Measurements from ENCODE around the gene HIGD2A.
A peak's percentile ranks its signal among the peaks of the same experiment; 100 is the strongest.

HIGD2A gene, protein sequence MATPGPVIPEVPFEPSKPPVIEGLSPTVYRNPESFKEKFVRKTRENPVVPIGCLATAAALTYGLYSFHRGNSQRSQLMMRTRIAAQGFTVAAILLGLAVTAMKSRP
- total RNA-seq: 26.3 to 68.7 (median 46.0) reads per million in 17 experiments

DNA sequence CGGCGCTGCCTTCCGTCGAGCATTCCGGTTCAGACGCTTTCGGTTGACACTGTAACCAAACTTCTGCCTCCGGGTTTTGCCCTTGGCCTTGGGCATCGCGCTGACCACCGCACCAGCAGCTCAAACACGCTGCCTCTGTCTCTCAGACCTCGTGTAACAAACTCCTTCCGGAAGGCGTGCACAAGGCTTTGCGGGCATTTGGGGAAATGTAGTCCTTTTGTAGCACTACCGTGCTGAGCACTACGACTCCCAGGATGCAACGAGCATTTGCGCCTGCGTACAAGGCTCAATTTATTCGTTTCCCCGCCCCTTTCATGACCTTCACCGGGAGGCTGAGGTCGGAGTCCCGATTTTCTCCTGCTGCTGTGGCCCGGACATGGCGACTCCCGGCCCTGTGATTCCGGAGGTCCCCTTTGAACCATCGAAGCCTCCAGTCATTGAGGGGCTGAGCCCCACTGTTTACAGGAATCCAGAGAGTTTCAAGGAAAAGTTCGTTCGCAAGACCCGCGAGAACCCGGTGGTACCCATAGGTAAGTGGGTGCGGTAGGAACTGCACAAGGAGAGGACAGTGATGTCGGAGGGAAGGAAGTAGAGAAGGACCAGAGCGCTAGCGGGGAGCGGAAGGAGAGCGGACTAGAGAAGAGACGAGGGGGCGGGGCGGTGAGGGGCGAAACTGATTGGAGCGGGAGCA lies at the start of gene HIGD2A, which contains the start of gene NOP16:
HIGD2A (plus strand) TSS at position 308 of the 691 bp plus-strand sequence; CDS start at position 377, 69 bp downstream.
NOP16 (minus strand) TSS at position 155 of the 691 bp plus-strand sequence; CDS start at position 96, 59 bp downstream.
- peak; percentile 98 to 99 (median 98) for DNase-seq

DNA sequence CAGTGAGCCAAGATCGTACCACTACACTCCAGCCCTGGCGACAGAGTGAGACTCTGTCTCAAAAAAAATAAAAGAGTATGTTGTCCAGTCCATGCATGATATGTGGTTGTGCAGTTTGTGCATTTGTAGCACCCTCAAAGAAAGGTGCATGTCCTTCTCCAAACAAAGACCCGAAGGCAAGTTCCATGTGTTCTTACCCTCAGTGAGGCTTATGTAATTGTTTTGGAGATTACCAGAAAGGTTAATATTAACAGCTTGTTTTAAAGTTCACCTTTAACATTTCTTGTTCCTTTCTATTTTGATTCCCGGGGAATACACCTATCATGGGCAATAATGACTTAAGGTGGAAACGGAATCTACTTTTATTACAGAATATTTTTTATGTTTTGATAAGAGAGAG lies 49.2 kb upstream of the HIGD2A start:
- DNase-seq: no peak

DNA sequence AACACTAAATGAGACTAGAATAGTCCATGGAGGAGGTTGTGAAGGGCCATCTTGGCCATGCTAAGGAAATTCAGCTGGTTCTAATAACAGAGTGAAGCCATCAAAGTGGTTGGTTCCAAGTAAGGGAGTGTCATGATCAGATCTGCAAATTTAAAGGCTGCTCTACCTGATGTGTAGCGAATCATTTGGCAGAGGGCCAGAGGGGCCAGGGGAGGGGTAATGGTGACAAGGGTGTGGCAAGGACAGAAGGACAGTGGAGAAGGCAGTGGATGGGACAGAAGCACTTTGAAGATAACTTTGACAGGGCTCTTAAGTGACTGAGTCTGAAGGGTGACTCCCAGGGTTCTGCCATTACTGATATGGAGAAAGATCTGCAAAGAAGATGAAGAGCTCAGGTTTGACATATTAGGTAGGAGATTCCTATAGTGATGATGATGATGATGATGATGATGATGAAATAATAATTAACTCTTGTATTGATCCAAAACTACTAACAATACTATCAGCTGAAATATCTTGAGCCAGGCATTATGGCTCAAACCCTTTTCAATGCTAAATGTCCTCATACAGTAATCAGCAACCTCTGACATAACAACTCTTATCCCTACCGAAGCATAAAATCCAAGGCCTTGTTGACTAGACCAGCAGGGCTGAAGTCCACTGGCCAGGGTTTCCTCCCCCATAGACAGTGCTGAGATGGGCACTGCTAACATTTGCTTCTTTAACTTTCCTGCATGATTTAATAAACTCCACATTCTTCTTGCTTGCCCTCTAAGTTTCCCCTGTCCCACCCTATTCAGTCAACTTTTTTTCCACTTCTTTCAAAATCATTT lies 47.0 kb upstream of the HIGD2A start:
- DNase-seq: no peak

DNA sequence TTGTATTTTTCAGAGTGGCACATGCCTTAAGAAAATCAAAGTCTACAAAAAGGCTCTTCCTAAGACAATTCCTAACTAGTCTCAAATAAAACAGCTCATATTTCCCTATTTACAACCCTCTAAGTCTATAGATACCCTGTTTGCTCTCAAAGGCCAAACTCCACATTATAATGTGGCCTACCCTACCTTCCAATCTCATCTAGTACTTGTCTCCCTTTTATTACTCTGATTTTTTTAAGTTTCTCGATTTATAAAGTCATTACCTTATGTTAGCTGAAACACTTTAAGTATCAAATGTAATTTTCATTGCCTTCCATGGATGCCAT lies 46.4 kb upstream of the HIGD2A start:
- no peak for DNase-seq

DNA sequence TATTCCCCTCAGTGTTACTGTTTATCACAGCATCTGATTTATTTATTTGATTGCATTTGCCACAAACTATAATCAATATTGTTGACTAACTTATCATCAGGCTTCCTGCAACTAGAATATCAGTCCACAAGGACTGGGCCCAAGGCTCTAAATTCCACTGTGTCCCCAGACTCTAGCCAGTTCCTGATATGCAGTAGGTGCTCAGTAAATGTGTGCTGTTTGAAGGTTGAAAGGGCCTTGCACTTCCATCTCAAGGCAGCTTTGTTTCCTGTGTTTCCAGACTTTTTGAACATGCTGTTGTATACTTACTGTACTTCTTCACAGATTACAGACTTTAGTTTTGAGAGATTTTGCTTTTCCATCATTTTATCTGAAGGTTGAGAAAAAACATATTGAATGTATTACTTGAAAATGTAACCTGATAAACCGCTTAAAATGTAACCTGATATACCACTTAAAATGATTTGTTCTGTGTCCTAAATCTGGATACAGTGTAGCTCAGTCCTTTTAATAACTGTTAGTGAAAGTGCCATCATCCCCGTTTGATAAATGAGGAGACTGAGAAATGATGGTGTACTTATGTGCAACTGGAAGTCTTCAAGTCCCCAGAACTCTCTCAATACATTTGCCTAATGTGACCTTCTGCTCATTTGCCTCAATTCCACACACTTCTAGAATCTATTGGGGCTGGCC lies 45.6 kb upstream of the HIGD2A start:
- DNase-seq: no peak

DNA sequence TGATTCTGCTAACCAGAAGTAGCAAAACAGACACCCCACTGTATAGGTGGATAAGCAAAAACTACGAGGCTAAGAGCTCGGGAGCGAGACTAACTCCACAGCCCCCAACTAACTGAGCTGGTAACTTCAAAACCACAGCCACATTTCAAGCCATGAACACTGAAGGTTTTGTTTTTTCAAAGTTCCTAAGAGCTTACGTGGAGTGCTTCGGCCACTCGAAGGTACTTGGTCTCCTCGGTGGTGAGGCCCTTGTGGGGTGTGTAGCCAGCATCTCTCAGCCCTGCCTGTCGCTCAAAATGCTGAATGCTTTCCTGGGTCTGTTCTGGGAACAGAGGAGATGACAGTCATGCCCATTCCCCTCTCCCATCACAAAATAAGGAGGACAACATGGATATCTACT lies 38.1 kb upstream of the HIGD2A start:
- DNase-seq: no peak

DNA sequence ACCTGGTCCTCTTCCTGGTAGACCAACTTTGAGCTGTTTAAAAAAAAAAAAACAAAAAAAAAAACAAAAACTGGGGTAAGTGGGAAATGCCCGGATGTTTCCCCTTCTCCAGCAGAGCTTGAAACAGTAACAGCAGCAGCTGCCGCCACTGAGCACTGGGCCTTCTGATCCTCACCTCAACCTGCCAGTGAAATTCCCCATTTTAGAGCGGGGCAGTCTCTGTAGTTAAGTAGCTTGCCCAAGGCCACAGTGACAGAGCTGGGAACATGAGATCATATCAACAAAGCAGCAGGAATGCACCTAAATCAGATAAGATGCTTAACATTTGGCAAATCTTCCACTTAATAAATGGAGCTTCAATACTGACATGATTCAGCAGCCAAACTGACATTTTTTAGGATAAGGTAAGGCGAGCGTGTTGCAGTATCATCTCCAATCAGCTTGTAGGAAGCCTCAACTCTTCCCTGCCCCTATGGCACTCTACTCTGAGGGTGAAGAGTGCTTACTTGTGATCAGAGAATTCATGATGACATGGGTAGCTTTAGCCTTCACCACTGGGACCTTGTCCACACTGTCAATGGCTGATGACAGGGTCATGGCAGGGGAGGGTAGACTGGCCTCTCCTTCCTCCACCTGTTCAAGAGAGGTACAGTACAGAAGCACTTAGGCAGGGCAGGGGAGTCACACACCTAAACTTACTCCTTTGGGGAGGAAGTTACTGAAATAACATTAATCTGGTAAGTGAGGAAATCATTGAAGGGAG lies 36.3 kb upstream of the HIGD2A start:
- no peak for DNase-seq

DNA sequence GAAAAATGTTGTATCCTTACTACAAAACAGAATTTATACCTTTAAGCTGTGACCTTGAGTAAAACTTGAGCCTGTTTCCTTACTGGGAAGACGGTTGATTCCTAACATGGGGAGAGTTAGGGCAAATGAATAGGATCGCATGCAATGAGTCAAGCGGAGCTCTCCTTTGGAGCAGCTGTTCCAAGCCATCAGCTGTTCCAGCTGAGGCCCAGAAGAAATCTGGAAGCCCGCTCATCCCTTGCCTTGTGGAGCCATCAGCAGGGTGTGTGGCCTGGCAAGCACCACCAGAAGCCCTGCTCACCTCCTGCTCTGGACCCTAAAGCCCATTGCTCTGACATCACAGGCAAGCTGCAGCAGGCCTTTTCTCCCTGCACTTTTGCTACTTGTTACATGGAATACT lies 35.0 kb upstream of the HIGD2A start:
- no peak for DNase-seq

DNA sequence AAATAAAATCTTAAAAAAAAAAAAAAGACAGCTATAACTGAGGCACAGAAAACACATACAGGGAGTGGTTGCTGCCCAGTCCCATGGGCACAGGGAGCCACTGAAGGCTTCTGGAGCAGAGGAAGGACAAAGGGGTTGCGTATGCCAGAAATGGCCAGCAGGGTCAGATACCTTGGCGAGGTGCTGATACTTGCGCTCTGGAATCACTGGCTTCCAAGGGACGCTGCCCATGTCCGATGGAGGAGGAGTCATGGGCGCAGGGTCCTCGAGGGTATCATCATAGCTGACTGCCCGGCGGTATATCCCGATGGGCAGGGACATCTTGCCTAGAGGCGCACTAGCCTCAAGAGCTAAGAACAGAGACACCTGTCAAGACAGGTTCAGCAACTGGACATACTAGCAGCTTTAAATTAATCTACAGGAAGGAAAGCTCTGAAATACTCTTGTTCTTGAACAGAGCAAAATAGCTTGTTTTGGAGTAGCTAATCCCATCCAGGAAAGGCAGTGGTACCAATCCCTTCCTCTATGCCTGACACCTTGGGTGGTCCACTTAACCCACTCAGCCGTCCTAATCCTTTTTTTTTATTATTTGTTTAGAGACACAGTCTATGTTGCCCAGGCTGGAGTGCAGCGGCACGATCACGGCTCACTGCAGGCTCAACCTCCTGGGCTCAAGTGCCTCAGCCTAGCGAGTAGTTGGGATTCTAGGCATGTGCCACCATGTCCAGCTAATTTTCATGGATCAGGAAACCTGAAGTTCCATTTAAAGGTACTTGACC lies 33.0 kb upstream of the HIGD2A start:
- DNase-seq: no peak

DNA sequence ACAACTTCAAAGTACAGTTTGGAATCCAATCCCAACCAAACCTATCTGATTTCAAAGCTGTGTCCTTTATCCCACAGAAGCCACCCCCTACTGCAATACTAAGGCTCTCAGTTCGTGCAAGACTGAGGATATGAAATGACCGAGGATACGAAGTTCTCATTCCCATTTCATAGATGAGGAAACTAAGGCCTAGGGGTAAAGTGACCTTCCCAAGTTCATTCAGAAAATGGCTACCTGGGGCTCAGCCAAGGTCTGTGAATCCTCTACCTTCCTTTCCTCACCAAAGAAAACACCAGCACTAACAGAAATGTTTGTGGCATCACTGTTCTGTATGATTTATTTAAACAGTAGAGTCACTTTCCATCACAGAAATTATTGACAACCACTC lies 32.4 kb upstream of the HIGD2A start:
- no peak for DNase-seq

DNA sequence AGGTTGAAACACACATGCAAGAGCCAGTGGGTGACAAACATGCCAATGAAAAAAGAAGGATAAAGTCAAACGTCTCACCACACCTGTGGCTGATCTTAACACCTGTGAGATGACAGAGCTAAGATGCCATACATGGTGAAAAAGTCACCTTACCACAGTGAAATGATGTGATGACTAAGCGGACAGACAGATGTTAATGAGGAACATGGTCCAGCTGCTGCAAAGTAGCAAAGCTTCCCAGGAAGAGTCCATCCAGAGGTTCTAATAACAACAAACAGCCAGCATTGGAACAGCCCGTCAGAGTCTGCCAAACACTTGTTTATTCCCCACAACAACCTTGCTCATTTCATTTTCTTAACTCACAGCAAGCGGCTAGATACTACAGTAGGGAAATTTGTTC lies 28.9 kb upstream of the HIGD2A start:
- DNase-seq: no peak

DNA sequence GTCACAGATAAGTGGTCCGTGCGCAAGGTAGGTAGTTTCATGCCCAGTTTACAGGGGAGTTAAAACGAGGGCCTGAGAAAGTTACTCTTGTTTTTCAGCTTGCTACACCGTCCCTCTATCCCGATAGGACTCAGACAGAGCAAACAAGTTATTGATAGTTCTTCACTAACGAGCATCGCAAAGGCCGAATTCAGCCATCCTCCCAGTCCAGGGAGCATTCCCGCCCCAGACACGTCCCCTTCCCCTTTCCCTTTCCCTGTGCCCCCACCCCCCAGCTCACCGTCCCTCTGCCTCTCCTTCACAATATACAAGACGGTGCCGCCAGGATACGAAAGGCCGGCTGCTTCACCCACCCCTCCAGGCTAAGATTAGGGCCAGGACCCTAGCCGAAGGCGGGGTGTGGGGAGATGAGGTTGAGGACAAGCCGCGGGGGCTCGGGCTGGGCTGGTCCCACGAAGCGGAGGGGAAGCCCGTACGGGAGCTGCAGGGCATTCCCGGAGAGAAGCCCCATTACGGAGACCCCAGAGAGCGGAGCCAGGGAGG lies 27.6 kb upstream of the HIGD2A start:
- peak in 3 of 4 experiments; percentile 3 to 32 (median 15) for DNase-seq

DNA sequence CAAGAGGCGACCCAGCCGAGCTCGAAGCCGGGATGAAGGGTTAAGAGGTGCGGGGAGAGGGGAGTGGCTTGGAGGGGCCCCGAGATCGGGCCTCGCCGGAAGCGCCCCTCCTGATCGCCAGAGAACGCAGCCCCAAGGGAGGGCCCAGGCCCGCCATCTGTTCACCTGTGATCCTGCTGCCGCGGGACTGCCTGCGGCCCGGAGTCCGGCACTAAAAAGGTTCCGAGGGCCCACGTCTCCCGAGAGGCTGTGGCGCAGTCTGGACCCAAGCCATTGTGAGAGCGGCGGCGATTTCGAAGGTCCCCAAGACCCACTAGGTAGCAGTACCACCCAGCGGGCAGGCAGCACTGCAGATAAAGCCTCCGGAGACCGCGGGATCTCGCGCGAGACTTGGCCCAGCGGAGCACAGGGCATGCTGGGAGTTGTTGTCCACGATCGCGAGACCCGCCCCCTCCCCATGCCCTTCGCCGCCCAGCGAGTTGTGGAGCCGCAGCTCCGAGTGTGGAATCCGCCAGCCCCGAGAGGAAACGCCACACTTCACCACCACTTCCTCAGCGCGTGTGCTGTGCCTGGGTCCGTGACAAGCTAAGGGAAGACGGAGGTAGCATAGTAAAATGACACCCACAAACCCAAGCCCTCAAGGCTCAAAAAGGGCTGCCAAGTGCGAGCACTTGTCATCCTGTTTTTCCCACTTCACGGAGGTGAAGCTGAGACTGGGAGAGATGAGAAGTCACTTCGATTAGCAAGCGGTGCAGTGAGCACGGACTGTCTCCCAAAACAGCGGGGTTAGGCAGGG lies 26.9 kb upstream of the HIGD2A start, which contains the start of gene KIAA1191:
KIAA1191 (minus strand) TSS at position 328 of the 796 bp plus-strand sequence. CDS start 2,256 bp downstream, outside the sequence.
- peak; percentile 94 to 97 (median 95) for DNase-seq

DNA sequence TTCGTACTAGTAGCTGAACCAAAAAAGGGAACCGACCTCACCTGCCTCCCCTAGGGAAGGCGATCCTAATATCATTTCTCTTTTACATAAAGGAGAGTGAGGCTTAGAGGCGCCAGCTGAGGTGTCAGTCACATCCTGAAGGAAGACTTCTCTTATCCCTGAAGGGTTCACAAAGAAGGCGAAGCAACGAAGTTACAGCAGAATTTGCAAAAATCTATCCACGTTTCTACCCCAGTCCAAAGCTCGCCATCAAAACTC lies 26.4 kb upstream of the HIGD2A start:
- no peak for DNase-seq

DNA sequence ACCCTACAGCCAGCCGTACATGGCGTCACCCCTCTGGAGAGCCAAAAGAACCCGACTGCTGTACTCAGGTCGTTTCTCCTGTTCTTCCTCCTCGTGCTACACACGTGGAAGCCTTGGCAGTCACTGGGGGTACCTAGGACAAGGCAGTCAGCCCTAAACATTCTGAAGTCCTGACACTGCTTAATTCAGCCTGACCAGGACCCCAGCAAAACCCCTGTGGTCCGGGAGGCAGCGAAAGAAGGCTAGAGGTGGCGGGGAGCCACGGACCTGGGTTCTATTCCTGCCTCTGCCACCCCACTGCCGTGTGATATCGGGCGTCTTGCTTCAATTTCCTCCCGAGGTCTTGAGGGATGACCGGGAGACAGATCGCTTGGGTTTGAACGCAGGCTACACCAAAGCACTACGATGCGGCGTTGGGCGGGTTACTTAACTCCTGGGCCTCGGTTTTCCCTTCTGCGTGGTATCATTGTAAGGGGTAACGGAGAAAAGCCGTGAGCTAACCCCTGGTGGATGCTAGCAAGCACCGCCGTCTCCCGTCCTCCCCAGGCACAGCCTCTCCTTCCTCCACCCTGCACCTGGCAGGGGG lies 23.7 kb upstream of the HIGD2A start:
- DNase-seq: no peak

DNA sequence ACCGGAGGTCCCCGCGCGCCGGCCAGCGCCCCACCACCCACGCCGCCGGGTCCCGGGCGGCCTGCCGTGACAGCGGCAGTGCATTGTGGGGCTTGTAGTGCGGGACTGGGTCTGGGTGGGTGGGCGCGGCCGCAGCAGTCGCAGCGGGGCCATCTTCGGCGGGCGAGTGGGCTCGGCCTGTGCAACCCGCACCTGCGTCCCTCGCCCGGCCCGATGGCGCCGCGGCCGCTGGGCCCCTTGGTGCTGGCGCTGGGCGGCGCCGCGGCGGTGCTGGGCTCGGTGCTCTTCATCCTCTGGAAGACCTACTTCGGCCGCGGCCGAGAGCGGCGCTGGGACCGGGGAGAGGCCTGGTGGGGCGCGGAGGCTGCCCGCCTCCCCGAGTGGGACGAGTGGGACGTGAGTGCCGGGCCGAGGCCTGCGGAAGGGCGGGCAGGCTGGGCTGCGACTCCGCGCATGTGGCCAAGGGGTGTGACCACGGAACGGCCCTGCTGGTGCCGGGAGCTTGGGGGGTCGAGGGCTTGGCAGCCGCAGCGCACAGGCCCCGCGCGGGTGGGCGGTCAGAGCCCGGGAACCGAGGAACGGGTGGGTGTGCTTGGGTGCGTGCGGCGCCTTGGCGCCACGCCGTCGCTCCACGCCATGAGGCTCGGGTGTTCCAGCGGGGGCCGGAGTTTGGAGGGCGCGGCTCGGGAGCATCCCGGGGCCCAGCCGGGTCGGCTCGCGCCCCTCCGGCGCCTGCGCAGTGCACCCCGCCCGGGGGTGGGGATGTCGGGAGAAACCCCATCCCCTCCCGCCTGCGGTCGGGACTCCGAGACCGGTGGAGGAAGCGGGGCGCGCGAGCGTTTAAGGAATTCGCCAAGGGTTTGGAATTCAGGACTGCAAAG lies 23.0 kb upstream of the HIGD2A start, which contains the start of gene ARL10:
ARL10 (plus strand) TSS at position 137 of the 881 bp plus-strand sequence; CDS start at position 214, 77 bp downstream.
- DNase-seq: peak; percentile 26 to 64 (median 40)

DNA sequence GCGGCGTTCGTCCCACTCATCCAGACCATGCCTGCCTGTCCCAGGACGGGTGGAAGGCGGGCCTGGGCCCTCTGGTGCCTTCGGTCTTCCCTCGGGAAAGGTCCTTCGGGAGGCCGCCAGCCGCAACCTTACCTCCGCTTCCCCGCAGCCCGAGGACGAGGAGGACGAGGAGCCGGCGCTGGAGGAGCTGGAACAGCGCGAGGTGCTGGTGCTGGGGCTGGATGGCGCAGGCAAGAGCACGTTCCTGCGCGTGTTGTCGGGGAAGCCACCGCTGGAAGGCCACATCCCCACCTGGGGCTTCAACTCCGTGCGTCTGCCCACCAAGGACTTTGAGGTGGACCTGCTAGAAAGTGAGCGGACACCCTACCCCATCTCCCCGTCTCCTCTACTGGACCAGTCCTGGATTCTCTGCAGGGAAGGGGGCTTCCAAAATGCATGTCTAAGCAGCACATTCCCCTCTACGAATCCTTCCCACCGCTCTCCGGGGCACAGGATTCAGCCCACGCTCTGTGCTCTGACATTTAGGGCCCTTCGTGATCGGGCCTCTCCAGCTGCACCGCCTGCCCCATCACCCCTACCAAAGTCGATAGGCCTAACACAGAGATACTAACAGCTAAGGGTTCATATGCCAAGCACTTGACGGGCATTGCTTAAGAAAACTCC lies 22.2 kb upstream of the HIGD2A start:
- DNase-seq: no peak

DNA sequence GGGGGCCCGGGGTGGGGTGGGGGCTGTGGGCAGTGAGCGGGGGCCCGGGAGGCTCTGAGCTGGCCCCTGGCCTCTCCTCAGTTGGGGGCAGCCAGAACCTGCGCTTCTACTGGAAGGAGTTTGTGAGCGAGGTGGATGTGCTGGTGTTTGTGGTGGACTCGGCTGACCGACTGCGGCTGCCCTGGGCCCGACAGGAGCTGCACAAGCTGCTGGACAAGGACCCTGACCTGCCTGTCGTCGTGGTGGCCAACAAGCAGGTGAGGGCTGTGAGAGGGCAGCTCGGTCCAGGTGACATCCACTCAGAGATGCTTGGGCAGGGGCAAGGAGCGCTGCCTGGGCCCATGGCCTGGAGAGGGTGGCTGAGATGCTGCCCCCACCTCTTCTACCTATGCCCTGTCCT lies 19.8 kb upstream of the HIGD2A start:
- DNase-seq: no peak
